Ovary (tissue), 3 donors: ENCODE measurements around the gene SFMBT2.

ENCODE experiments used
- CTCF ChIP-seq, 3 donors: fragments of 450-650 bp in 2 of 3; fragments of 200-600 bp in 1 of 3; IDR thresholded peaks; one replicate each; pipeline versions ENCODE4 v1.5.1 to v1.8.0; 2016 to 2022; ENCODE audit warnings: antibody characterized with exemption in 3 of 3, mild to moderate bottlenecking in 1 of 3
- POLR2A ChIP-seq: fragments of 450-650 bp; IDR thresholded peaks from one replicate; pipeline ENCODE4 v1.6.1; 2017; ENCODE audit warnings: antibody characterized with exemption, mild to moderate bottlenecking, moderate library complexity
- donor health status: DM: no; HTN: no; CAD: no.

- TF ChIP-seq CTCF (IDR thresholded peaks at IDR 0.05) (no peak), POLR2A (no peak)
These were observed 146.5 kb downstream of the SFMBT2 start for GRCh38 chr10:7264313-7264756.
